CD14-positive monocyte (primary cell): ENCODE results near the gene VSTM4. TPM values are rescaled to one million over a fixed set of nuclear protein-coding genes. Genes with fewer than 3 reads are reported as not detected.

ENCODE experiments used
- DNase-seq, 3 donors: peaks; one replicate each; pipeline ENCODE4 v3.0.0-alpha.2; 2011 to 2022
- H2AFZ ChIP-seq: 2 replicates; pipeline ENCODE4 v1.6.0; 2012; ENCODE audit warnings: mild to moderate bottlenecking, low read depth, low read length, inconsistent platforms; ENCODE audit not compliant: insufficient read depth, poor library complexity, severe bottlenecking
- H3K27ac ChIP-seq, 2 donors: 1 replicate in 1 of 2; 2 replicates in 1 of 2; pipeline ENCODE4 v1.5.1; 2012 to 2013; ENCODE audit warnings: low read length in 2 of 2, control low read depth in 1 of 2, inconsistent platforms in 1 of 2, low read depth in 1 of 2, mild to moderate bottlenecking in 1 of 2
- H3K27me3 ChIP-seq, 2 donors: one replicate each; pipeline versions ENCODE4 v1.6.0 to v1.6.1; 2011 to 2013; ENCODE audit warnings: low read length in 2 of 2; ENCODE audit not compliant: control insufficient read depth in 2 of 2, insufficient read depth in 2 of 2
- H3K36me3 ChIP-seq, 2 donors: replicated peaks in 1 of 2; 1 replicate in 1 of 2; 2 replicates in 1 of 2; pipeline versions ENCODE4 v1.5.1 to v1.6.1; 2012 to 2013; ENCODE audit warnings: low read length in 2 of 2, control low read depth in 1 of 2, inconsistent platforms in 1 of 2, mild to moderate bottlenecking in 1 of 2; ENCODE audit not compliant: insufficient read depth in 2 of 2, control insufficient read depth in 1 of 2
- H3K4me1 ChIP-seq, 2 donors: 1 replicate in 1 of 2; 2 replicates in 1 of 2; pipeline versions ENCODE4 v1.5.1 to v1.6.1; 2012 to 2013; ENCODE audit warnings: low read length in 2 of 2, control low read depth in 1 of 2, inconsistent platforms in 1 of 2, mild to moderate bottlenecking in 1 of 2, moderate library complexity in 1 of 2; ENCODE audit not compliant: insufficient read depth in 2 of 2, control insufficient read depth in 1 of 2
- H3K4me2 ChIP-seq: replicated peaks from 2 replicates; pipeline ENCODE3; 2012; ENCODE audit warnings: low read length, moderate library complexity, mild to moderate bottlenecking; ENCODE audit not compliant: poor library complexity, severe bottlenecking; ENCODE audit errors: extremely low read depth
- H3K4me3 ChIP-seq, 3 experiments: fragments of 200-600 bp in 1 of 3; sonication (generic) in 1 of 3; replicated peaks in 1 of 3; 1 replicate in 2 of 3; 2 replicates in 1 of 3; pipeline ENCODE4 v1.5.1; 2011 to 2013; ENCODE audit warnings: low read length in 3 of 3, mild to moderate bottlenecking in 3 of 3, control low read depth in 2 of 3, low read depth in 2 of 3, inconsistent platforms in 1 of 3, moderate library complexity in 1 of 3
- H3K79me2 ChIP-seq: 2 replicates; pipeline ENCODE4 v1.6.0; 2012; ENCODE audit warnings: mild to moderate bottlenecking, control low read depth, inconsistent platforms, low read length, moderate library complexity; ENCODE audit not compliant: insufficient read depth
- H3K9ac ChIP-seq: 2 replicates; pipeline ENCODE4 v1.6.0; 2017; ENCODE audit warnings: low read length, mild to moderate bottlenecking; ENCODE audit not compliant: insufficient read depth, poor library complexity, severe bottlenecking
- H3K9me3 ChIP-seq, 2 donors: replicated peaks in 1 of 2; 1 replicate in 1 of 2; 2 replicates in 1 of 2; pipeline versions ENCODE4 v1.5.1 to v1.6.1; 2012 to 2013; ENCODE audit warnings: low read length in 2 of 2, control low read depth in 1 of 2; ENCODE audit not compliant: control insufficient read depth in 1 of 2, insufficient read depth in 1 of 2
- H4K20me1 ChIP-seq: 2 replicates; pipeline ENCODE4 v1.6.0; 2012; ENCODE audit warnings: mild to moderate bottlenecking, low read length, control low read depth, moderate library complexity; ENCODE audit not compliant: insufficient read depth
- H3K27ac Mint-ChIP-seq, 7 donors: one replicate each; pipeline ENCODE4 v1.8.0; 2020; ENCODE audit warnings: mild to moderate bottlenecking in 7 of 7, mixed read lengths in 7 of 7, moderate library complexity in 6 of 7, inconsistent platforms in 2 of 7
- H3K27me3 Mint-ChIP-seq, 3 donors: one replicate each; pipeline ENCODE4 v1.8.0; 2021 to 2022; ENCODE audit warnings: low read depth in 3 of 3, mild to moderate bottlenecking in 3 of 3, mixed read lengths in 3 of 3, moderate library complexity in 3 of 3, inconsistent platforms in 1 of 3
- H3K36me3 Mint-ChIP-seq, 2 donors: one replicate each; pipeline ENCODE4 v1.8.0; 2020; ENCODE audit warnings: mixed read lengths in 2 of 2, inconsistent platforms in 1 of 2, mild to moderate bottlenecking in 1 of 2
- H3K4me1 Mint-ChIP-seq: one replicate; pipeline ENCODE4 v1.8.0; 2020; ENCODE audit warnings: mild to moderate bottlenecking, mixed read lengths
- H3K4me3 Mint-ChIP-seq, 2 donors: one replicate each; pipeline ENCODE4 v1.8.0; 2020; ENCODE audit warnings: mild to moderate bottlenecking in 2 of 2, mixed read lengths in 2 of 2, moderate library complexity in 1 of 2
- H3K9me3 Mint-ChIP-seq, 7 donors: one replicate each; pipeline ENCODE4 v1.8.0; 2020 to 2022; ENCODE audit warnings: mixed read lengths in 7 of 7, mild to moderate bottlenecking in 6 of 7, moderate library complexity in 6 of 7, inconsistent platforms in 2 of 7
- WGBS: methylation state at CpG from one replicate; pipeline ENCODE4 v1.1.5; 2013; ENCODE audit warnings: missing lambda C conversion rate; ENCODE audit not compliant: insufficient coverage; 5-methylcytosine and 5-hydroxymethylcytosine counted together
- intact Hi-C, 2 donors: fragments of 100-400 bp; cut with micrococcal nuclease; formaldehyde crosslinking; loops; one replicate each; pipeline versions ENCODE4 v1.15.0 to v1.15.1; 2023
- polyA plus RNA-seq, 3 donors: library from polyadenylated mRNA; depleted of rRNA in 1 of 3; unstranded in 2 of 3; stranded (reverse) in 1 of 3; fragments of 300-500 nt in 2 of 3; fragments of >200 nt in 1 of 3; fragmentation: Illumina TruSeq in 2 of 3; gene quantifications; 1 replicate in 2 of 3; 2 replicates in 1 of 3; pipeline ENCODE4 v1.2.3, GENCODE V29; 2012 to 2021
- TF ChIP-seq, protein P1 (sequence below): fragments of 200-600 bp; IDR thresholded peaks from one replicate; pipeline ENCODE4 v1.8.0; 2022; ENCODE audit warnings: antibody characterized with exemption, mild to moderate bottlenecking

The VSTM4 gene
- polyA plus RNA-seq, 3 donors = not detected

DNA sequence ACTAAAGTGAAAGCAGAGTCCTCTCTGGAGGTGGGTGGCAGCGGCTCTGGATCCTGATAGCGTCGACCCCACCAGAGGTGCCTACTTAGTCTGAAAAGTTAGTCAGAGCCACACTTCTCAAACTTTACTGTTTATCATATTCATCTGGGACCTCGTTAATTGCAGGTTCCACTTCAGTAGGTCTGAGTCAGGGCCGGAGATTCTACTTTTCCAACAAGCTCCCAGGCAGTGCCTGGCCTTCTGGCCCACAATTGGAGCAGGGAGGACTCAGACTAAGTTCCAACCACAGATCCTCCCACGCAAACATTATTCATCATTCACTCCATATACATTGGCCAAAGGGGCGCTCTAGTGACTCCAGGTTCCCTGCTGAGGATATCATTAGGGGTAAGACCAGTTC is 78.1 kb downstream of the VSTM4 start:
- Histone ChIP-seq H3K27me3 (no peaks in the 10 kb centered on the region), H4K20me1 (no peaks in the 10 kb centered on the region), H3K9ac (no peak overlapping the region), H3K79me2 (no peaks in the 10 kb centered on the region), H3K4me2 (no peak overlapping the region), H3K36me3 (no peaks in the 10 kb centered on the region), H2AFZ (no peak overlapping the region), H3K9me3 (no peaks in the 10 kb centered on the region), H3K4me3 (no peak overlapping the region), H3K4me1 (no peaks in the 10 kb centered on the region), H3K27ac (no peak overlapping the region)
- Mint-ChIP-seq H3K9me3 (peaks cover 0 to 2% (median 0%) of the 10 kb centered on the region in 7 donors), H3K4me3 (no peak overlapping the region), H3K4me1 (no peaks in the 10 kb centered on the region), H3K27ac (no peak overlapping the region), H3K27me3 (peaks cover 0 to 1% (median 0%) of the 10 kb centered on the region in 3 donors), H3K36me3 (no peaks in the 10 kb centered on the region)
- TF ChIP-seq, protein P1, sequence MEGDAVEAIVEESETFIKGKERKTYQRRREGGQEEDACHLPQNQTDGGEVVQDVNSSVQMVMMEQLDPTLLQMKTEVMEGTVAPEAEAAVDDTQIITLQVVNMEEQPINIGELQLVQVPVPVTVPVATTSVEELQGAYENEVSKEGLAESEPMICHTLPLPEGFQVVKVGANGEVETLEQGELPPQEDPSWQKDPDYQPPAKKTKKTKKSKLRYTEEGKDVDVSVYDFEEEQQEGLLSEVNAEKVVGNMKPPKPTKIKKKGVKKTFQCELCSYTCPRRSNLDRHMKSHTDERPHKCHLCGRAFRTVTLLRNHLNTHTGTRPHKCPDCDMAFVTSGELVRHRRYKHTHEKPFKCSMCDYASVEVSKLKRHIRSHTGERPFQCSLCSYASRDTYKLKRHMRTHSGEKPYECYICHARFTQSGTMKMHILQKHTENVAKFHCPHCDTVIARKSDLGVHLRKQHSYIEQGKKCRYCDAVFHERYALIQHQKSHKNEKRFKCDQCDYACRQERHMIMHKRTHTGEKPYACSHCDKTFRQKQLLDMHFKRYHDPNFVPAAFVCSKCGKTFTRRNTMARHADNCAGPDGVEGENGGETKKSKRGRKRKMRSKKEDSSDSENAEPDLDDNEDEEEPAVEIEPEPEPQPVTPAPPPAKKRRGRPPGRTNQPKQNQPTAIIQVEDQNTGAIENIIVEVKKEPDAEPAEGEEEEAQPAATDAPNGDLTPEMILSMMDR = no peak
- DNase-seq = no peak
- WGBS = 97% methylated on average over 5 of the region's 7 CpGs
- intact Hi-C loops = no loop called here

DNA sequence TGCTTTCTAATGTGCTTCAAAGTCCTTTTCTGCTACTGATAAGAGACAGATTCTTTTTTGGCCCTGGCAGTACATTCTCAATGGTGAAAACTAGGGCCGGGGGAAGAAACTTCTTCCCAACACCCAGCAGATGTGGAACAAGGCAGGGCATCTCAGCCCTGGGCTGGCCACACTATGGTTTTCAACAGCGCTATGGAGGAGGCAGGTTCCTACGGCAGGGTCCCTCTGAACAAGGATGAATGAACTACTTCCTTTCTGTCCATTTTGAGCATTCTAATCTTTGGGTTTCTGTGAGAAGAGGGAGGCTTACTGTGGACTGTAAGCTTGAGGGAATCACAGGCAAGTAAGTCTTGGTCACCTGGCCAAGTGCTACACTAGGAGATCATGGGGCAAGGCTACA is 78.7 kb downstream of the VSTM4 start:
- Mint-ChIP-seq H3K4me1 (no peaks in the 10 kb centered on the region), H3K27me3 (peaks cover 0 to 1% (median 1%) of the 10 kb centered on the region in 3 donors), H3K9me3 (peaks cover 0 to 2% (median 0%) of the 10 kb centered on the region in 7 donors), H3K4me3 (no peak overlapping the region), H3K36me3 (no peaks in the 10 kb centered on the region), H3K27ac (no peak overlapping the region)
- 100% methylated on average over 2 of the region's 3 CpGs for WGBS
- H4K20me1 ChIP-seq = no peaks in the 10 kb centered on the region
- H2AFZ ChIP-seq = no peak overlapping the region
- no peaks in the 10 kb centered on the region for H3K79me2 ChIP-seq
- no peak for DNase-seq
- H3K4me3 ChIP-seq = no peak overlapping the region
- H3K27me3 ChIP-seq = no peaks in the 10 kb centered on the region
- H3K4me2 ChIP-seq = no peak overlapping the region
- no peaks in the 10 kb centered on the region for H3K4me1 ChIP-seq
- no peaks in the 10 kb centered on the region for H3K36me3 ChIP-seq
- no peak overlapping the region for H3K27ac ChIP-seq
- intact Hi-C loops = no loop called here
- TF ChIP-seq, protein P1 = no peak
- H3K9me3 ChIP-seq = no peaks in the 10 kb centered on the region
- no peak overlapping the region for H3K9ac ChIP-seq
